ENCODE data around the gene GLYATL2.

GLYATL2 gene

DNA sequence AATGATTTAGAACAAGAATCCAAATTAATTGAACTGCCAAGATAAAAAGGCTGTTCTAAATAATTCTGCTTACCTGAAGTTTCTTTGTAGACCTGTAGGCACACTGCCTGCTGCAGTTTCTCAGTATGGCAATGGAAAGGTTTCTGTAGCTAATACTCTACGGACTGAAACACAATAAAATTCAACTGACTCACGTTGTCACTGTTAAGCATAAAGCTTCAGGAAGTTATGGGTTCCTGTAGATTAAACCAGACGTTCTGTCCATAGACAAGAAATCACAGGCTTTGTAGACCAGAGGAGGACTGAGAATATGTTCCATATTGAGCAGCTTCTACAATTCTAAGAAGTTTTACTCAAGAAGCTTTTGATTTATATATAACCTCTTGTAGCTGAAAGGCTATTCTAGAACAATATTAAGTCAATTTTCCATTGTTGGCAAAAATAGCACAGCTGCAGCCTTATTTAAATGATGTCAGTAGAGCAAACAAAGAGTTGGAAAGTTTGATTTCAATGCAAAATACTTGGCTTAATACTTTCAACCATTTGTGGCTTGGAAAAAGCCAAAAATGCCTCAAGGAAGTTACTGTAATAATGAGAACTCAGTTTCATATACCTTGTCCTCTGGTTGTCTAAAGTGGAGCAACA lies at the start of gene GLYATL2:
GLYATL2 (minus strand) TSS at position 344 of the 645 bp plus-strand sequence. CDS start 5,092 bp downstream, outside the sequence.
- no peak within 1 kb of the TSS for H3K4me3 Mint-ChIP-seq
- H3K36me3 Mint-ChIP-seq (ENCODE audit: low read depth): no peaks in the 10 kb centered on the region
- H3K4me1 Mint-ChIP-seq (ENCODE audit: low read depth): no peaks in the 10 kb centered on the region

GRCh38 chr11:58893899-58894298 lies 49.4 kb upstream of the GLYATL2 start:
- H3K27me3 Mint-ChIP-seq (ENCODE audit: low read depth): no peaks in the 10 kb centered on the region
- H3K9me3 Mint-ChIP-seq: no peaks in the 10 kb centered on the region
- H3K4me3 Mint-ChIP-seq: no peak overlapping the region
- H3K4me1 Mint-ChIP-seq (ENCODE audit: low read depth): no peaks in the 10 kb centered on the region
- no peaks in the 10 kb centered on the region for H3K36me3 Mint-ChIP-seq (ENCODE audit: low read depth)
- H3K27ac Mint-ChIP-seq: no peak overlapping the region

More for the DNA sequence above, at the start of gene GLYATL2:
- Mint-ChIP-seq H3K27ac (no peak within 1 kb of the TSS), H3K27me3 (ENCODE audit: low read depth) (peaks cover 10% of the 10 kb centered on the region), H3K9me3 (no peaks in the 10 kb centered on the region)

DNA sequence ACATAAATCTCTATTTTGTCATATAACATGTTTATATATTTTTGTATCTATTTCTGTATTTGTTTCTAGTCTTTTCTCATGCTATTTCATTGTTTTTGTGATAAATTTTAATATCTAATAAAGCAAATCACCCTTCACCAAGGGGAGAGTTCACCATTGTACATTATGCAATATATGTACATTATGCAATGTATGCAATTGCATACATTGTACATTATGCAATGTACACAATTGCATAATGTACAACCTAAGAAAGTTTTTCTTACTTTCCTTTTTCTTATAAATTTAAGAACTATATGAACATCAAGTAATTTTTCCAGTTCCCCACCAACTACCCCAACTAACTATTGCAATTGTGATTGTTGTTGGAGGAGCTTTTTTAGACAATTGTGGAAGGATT lies 44.1 kb upstream of the GLYATL2 start:
- Mint-ChIP-seq H3K4me3 (no peak overlapping the region), H3K27ac (no peak overlapping the region), H3K27me3 (ENCODE audit: low read depth) (no peaks in the 10 kb centered on the region), H3K36me3 (ENCODE audit: low read depth) (no peaks in the 10 kb centered on the region), H3K9me3 (no peaks in the 10 kb centered on the region), H3K4me1 (ENCODE audit: low read depth) (no peaks in the 10 kb centered on the region)

- H3K4me3 Mint-ChIP-seq: no peak overlapping the region
- H3K9me3 Mint-ChIP-seq: no peaks in the 10 kb centered on the region
- H3K4me1 Mint-ChIP-seq (ENCODE audit: low read depth): no peaks in the 10 kb centered on the region
- no peaks in the 10 kb centered on the region for H3K27me3 Mint-ChIP-seq (ENCODE audit: low read depth)
- no peak overlapping the region for H3K27ac Mint-ChIP-seq
- H3K36me3 Mint-ChIP-seq (ENCODE audit: low read depth): no peaks in the 10 kb centered on the region
Observed at GRCh38 chr11:58887452-58887851, 42.9 kb upstream of the GLYATL2 start.

DNA sequence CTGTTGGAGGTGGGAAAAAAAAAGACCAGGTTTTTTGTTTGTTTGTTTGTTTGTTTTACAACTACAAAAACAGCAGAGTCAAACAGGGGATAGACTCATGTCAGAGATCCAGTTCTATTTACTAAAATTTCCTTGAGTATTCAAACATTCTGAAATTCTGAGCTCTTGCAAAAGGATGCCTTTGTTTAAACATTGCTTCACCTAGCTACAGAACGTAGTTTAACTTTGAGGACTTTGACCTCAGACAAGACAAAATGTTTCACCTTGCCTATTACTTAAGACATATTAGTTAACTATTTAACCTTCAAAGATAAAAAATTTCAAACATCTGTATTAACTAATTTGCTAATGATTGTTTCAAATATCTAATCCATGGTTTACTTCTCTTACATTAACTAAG lies 36.1 kb upstream of the GLYATL2 start:
- Mint-ChIP-seq H3K9me3 (no peaks in the 10 kb centered on the region), H3K27ac (no peak overlapping the region), H3K36me3 (ENCODE audit: low read depth) (no peaks in the 10 kb centered on the region), H3K27me3 (ENCODE audit: low read depth) (no peaks in the 10 kb centered on the region), H3K4me1 (ENCODE audit: low read depth) (no peaks in the 10 kb centered on the region), H3K4me3 (no peak overlapping the region)

DNA sequence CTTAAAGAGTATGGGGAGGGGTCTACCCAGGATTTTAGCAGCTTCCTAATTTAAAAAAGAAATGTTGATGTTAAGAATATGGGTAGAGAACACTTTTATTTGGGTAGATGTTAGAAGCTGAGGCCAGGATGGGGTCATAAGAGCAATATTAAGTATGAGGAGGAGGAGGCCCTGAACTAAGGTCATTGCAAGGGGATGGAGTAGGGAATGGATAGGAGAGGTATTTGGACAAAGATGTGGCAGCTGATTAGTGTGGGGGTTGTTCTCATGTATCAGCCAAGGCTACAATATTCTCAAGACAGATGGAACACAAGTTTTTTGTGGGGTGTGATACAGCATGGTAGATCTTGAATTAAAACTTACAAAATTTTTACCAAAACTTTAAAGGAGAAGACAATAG lies 35.7 kb upstream of the GLYATL2 start:
- Mint-ChIP-seq H3K27me3 (ENCODE audit: low read depth) (no peaks in the 10 kb centered on the region), H3K9me3 (no peaks in the 10 kb centered on the region), H3K36me3 (ENCODE audit: low read depth) (no peaks in the 10 kb centered on the region), H3K4me1 (ENCODE audit: low read depth) (no peaks in the 10 kb centered on the region), H3K4me3 (no peak overlapping the region), H3K27ac (no peak overlapping the region)

GRCh38 chr11:58867556-58867955 lies 23.1 kb upstream of the GLYATL2 start:
- no peak overlapping the region for H3K4me3 Mint-ChIP-seq
- H3K9me3 Mint-ChIP-seq: peaks cover 4% of the 10 kb centered on the region
- no peak overlapping the region for H3K27ac Mint-ChIP-seq

DNA sequence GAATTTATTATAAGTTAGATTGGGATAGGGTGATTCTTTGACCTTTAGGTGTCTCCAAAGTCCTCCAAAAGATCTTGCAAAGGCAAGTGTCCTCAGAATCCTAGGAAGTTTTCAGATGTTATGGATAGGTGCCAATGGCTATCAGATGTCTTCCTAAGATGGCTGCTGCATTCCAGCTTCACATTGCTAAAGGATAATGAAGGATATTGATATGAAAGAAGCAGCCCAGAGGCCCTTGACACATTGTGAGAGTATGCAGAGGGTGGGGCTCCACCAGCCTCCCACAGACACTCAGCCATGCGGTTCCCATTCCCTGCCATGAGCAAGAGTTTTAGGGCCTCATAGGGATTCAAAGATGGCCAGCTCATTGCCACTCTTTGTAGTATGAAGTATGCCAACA lies 22.3 kb upstream of the GLYATL2 start:
- H3K27ac Mint-ChIP-seq: no peak overlapping the region
- no peaks in the 10 kb centered on the region for H3K27me3 Mint-ChIP-seq (ENCODE audit: low read depth)
- H3K4me1 Mint-ChIP-seq (ENCODE audit: low read depth): no peaks in the 10 kb centered on the region
- H3K4me3 Mint-ChIP-seq: no peak overlapping the region
- H3K36me3 Mint-ChIP-seq (ENCODE audit: low read depth): no peaks in the 10 kb centered on the region
- peaks cover 8% of the 10 kb centered on the region for H3K9me3 Mint-ChIP-seq

More at GRCh38 chr11:58867556-58867955, 23.1 kb upstream of the GLYATL2 start:
- no peaks in the 10 kb centered on the region for H3K4me1 Mint-ChIP-seq (ENCODE audit: low read depth)
- no peaks in the 10 kb centered on the region for H3K36me3 Mint-ChIP-seq (ENCODE audit: low read depth)
- no peaks in the 10 kb centered on the region for H3K27me3 Mint-ChIP-seq (ENCODE audit: low read depth)

DNA sequence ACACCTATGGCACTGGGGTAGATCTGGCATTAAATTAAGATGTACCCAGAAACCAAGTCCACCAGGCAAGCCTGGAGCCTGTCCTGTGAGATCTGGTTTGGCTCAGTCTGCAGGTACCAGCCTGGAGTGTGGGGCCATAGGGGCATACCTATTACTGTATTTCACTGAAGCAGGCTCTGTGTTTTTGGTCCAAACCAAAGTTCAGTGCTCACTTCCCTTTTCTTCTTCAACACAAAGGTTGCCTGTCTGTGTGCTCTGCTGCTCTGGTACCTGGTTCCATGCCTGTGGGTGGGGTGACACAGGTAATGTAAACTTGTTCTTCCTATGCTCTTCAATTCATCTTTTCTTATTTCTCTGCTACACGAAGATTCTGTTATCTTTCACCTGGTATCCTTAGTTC lies 19.8 kb upstream of the GLYATL2 start:
- Mint-ChIP-seq H3K36me3 (ENCODE audit: low read depth) (no peaks in the 10 kb centered on the region), H3K4me3 (no peak overlapping the region), H3K4me1 (ENCODE audit: low read depth) (no peaks in the 10 kb centered on the region), H3K27ac (no peak overlapping the region), H3K27me3 (ENCODE audit: low read depth) (no peaks in the 10 kb centered on the region), H3K9me3 (peaks cover 8% of the 10 kb centered on the region)

DNA sequence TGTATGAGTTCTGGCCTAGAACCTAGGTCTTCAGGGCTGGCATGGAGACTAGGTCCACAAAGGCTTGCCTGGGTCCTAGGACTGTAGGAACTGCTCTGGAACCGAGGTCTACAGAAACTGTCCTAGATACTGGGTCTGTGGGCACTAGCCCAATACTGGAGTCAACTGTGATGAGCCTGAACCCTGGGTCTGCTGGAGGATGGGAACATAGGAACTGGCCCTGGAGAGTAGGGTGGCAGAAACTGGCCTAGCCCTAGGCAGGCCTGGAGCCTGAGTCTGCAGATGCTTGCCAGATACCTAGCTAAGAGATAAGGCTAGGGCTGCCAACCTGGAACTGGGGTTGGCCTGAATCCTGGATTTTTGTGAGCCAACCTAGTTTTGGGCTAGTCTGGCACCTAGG lies 19.2 kb upstream of the GLYATL2 start:
- Mint-ChIP-seq H3K4me3 (no peak overlapping the region), H3K27ac (no peak overlapping the region), H3K4me1 (ENCODE audit: low read depth) (no peaks in the 10 kb centered on the region), H3K36me3 (ENCODE audit: low read depth) (no peaks in the 10 kb centered on the region), H3K27me3 (ENCODE audit: low read depth) (no peaks in the 10 kb centered on the region), H3K9me3 (peaks cover 8% of the 10 kb centered on the region)

DNA sequence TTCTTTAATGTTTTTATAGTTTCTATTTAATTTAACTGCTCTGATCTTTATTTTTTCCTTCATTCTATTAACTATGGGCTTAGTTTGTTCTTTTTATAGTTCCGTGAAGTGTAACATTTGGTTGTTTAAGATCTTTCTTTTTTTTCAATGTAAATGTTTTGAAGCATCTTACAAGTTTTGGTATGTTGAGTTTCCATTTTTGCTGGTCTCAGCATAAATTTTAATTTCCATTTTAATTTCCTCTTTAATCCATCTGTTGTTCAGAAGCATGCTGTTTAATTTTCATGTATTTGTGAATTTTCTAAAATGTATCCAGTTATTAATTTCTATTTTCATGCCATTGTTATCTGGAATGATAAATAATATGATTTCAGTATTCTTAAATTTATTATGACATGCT lies 17.0 kb upstream of the GLYATL2 start:
- no peaks in the 10 kb centered on the region for H3K36me3 Mint-ChIP-seq (ENCODE audit: low read depth)
- H3K27ac Mint-ChIP-seq: no peak overlapping the region
- H3K4me1 Mint-ChIP-seq (ENCODE audit: low read depth): no peaks in the 10 kb centered on the region
- no peaks in the 10 kb centered on the region for H3K27me3 Mint-ChIP-seq (ENCODE audit: low read depth)
- peaks cover 8% of the 10 kb centered on the region for H3K9me3 Mint-ChIP-seq
- no peak overlapping the region for H3K4me3 Mint-ChIP-seq

- no peaks in the 10 kb centered on the region for H3K9me3 Mint-ChIP-seq
- no peaks in the 10 kb centered on the region for H3K27me3 Mint-ChIP-seq (ENCODE audit: low read depth)
- H3K4me1 Mint-ChIP-seq (ENCODE audit: low read depth): no peaks in the 10 kb centered on the region
- H3K27ac Mint-ChIP-seq: no peak overlapping the region
- H3K36me3 Mint-ChIP-seq (ENCODE audit: low read depth): no peaks in the 10 kb centered on the region
- H3K4me3 Mint-ChIP-seq: no peak overlapping the region
Observed at GRCh38 chr11:58856806-58857205, 12.3 kb upstream of the GLYATL2 start.

DNA sequence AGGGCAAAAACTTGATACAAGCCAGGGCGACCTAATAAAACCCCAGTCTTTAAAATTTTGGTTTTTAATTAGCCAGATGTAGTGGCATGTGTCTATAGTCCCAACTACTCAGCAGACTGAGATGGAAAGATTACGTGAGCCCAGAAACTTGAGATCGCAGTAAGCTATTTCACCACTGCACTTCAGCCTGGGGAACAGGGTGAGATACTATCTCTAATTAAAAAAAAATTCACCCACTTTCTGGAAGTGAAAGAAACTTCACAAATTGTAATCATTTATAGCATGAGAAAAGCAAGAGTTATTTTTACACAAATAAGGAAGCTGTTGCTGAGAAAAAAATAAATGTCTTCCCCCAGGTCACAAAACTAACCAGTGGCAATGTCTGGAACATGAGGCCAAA lies 882 bp upstream of the GLYATL2 start:
- H3K36me3 Mint-ChIP-seq (ENCODE audit: low read depth): no peaks in the 10 kb centered on the region
- no peak overlapping the region for H3K4me3 Mint-ChIP-seq
- H3K27ac Mint-ChIP-seq: no peak overlapping the region
- H3K4me1 Mint-ChIP-seq (ENCODE audit: low read depth): no peaks in the 10 kb centered on the region
- H3K9me3 Mint-ChIP-seq: no peaks in the 10 kb centered on the region
- peaks cover 10% of the 10 kb centered on the region for H3K27me3 Mint-ChIP-seq (ENCODE audit: low read depth)

DNA sequence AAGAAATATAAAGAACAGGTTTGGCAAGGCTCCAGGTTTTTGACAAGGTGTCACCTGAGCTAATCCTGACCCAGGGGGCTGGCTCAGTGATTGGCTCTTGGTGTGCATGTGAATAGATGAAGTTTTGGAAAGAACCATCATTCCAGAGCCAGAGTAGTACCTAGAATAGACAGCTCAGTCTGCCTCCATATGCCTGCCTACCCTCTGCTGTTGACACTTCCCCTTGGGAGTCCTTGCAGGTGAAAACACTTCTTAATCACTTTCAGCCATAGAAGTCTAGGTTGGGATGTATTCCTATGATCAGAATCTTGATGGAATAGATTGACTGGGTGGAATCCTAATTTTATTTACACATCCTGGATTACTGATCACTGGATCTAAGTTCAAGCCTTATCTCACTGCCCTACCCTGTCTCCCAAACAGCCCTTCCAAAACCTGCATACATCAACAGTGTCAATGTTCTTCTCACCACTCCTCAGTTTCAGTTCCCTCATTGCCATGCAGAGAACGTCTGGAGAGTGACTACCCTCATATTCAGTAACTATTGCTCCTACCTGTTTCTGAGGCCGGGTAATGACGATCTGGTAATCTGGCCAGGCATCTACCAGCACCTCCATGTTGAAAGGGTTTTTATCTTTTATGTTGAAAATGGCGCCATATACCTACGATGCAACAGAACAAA lies 6.7 kb downstream of the GLYATL2 start:
- Mint-ChIP-seq H3K27me3 (ENCODE audit: low read depth) (no peaks in the 10 kb centered on the region), H3K9me3 (no peaks in the 10 kb centered on the region), H3K4me1 (ENCODE audit: low read depth) (no peaks in the 10 kb centered on the region), H3K27ac (no peak overlapping the region), H3K4me3 (no peak overlapping the region), H3K36me3 (ENCODE audit: low read depth) (no peaks in the 10 kb centered on the region)

- Mint-ChIP-seq H3K4me1 (ENCODE audit: low read depth) (no peaks in the 10 kb centered on the region), H3K27me3 (ENCODE audit: low read depth) (peaks cover 5% of the 10 kb centered on the region), H3K9me3 (no peaks in the 10 kb centered on the region), H3K4me3 (no peak overlapping the region), H3K36me3 (ENCODE audit: low read depth) (no peaks in the 10 kb centered on the region), H3K27ac (no peak overlapping the region)
Observed at GRCh38 chr11:58832056-58832645, 12.4 kb downstream of the GLYATL2 start.

All from T-helper 1 cell treated with Interleukin-12 subunit alpha and Interleukin-12 subunit beta and Interleukin-4 antibody, amounts not matched to agents 30 μg/mL and 1 μg/mL, for 36 hours (primary cell).